Type B pancreatic cell (in vitro differentiated cells): Measurements from ENCODE around the gene CCDC93. TPM values are rescaled to one million over a fixed set of nuclear protein-coding genes. Genes with fewer than 3 reads are reported as not detected.

Experiments used
- DNase-seq: peaks from one replicate; pipeline ENCODE4 v3.0.0; 2021; ENCODE audit warnings: mixed read lengths; ENCODE audit not compliant: unreplicated experiment; ENCODE audit errors: extremely low spot score
- H3K27ac Mint-ChIP-seq: 2 replicates; pipeline ENCODE4 v1.8.0; 2021; ENCODE audit warnings: mild to moderate bottlenecking, mixed read lengths
- H3K27me3 Mint-ChIP-seq: 2 replicates; pipeline ENCODE4 v1.8.0; 2021; ENCODE audit warnings: mixed read lengths
- H3K36me3 Mint-ChIP-seq: 2 replicates; pipeline ENCODE4 v1.8.0; 2021; ENCODE audit warnings: mixed read lengths
- H3K4me1 Mint-ChIP-seq: one replicate; pipeline ENCODE4 v1.8.0; 2021; ENCODE audit warnings: mixed read lengths; ENCODE audit not compliant: unreplicated experiment
- H3K4me3 Mint-ChIP-seq: 2 replicates; pipeline ENCODE4 v1.8.0; 2021; ENCODE audit warnings: mild to moderate bottlenecking, mixed read lengths
- H3K9me3 Mint-ChIP-seq: 2 replicates; pipeline ENCODE4 v1.8.0; 2021; ENCODE audit warnings: mixed read lengths
- CTCF ChIP-seq: fragments of 200-600 bp; sonication (generic); conservative IDR thresholded peaks from 2 replicates; pipeline ENCODE4 v1.5.0; 2021; ENCODE audit warnings: antibody characterized with exemption, mild to moderate bottlenecking
- total RNA-seq: library from RNA; stranded (reverse); gene quantifications from 2 replicates; pipeline ENCODE4 v1.2.1, GENCODE V29; 2021; ENCODE audit warnings: low replicate concordance

The CCDC93 gene
- total RNA-seq, 1 donor from 2014 or later = 36.7 TPM

GRCh38 chr2:118050386-118050785 lies 36.5 kb upstream of the CCDC93 start:
- no peak for DNase-seq
- H3K36me3 Mint-ChIP-seq = no peaks in the 10 kb centered on the region
- no peaks in the 10 kb centered on the region for H3K9me3 Mint-ChIP-seq
- no peak overlapping the region for H3K27ac Mint-ChIP-seq
- TF ChIP-seq CTCF = no peak
- H3K27me3 Mint-ChIP-seq = peaks cover 63% of the 10 kb centered on the region
- no peak overlapping the region for H3K4me3 Mint-ChIP-seq
- peaks cover 9% of the 10 kb centered on the region for H3K4me1 Mint-ChIP-seq

DNA sequence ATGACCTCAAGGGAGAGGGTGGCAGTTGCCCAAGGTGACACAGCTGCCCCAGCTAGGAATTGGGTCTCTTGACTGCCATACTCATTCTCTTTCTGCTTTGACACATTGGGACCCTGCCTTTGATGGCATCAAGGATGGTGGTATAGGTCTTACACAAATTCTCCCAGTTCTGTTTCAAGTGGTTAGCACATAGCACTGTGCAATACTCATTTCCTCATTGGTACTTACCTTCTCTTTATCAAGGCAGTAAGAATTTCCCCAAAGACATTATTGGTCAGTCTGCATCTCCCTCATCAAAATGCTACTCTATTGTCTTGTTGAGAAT lies 35.9 kb upstream of the CCDC93 start:
- Mint-ChIP-seq H3K9me3 (no peaks in the 10 kb centered on the region), H3K36me3 (no peaks in the 10 kb centered on the region), H3K4me3 (no peak overlapping the region), H3K4me1 (peaks cover 9% of the 10 kb centered on the region), H3K27ac (no peak overlapping the region), H3K27me3 (peaks cover 64% of the 10 kb centered on the region)
- no peak for DNase-seq
- TF ChIP-seq CTCF = no peak

- H3K36me3 Mint-ChIP-seq = no peaks in the 10 kb centered on the region
- H3K9me3 Mint-ChIP-seq = no peaks in the 10 kb centered on the region
- peaks cover 9% of the 10 kb centered on the region for H3K4me1 Mint-ChIP-seq
- H3K27me3 Mint-ChIP-seq = peaks cover 69% of the 10 kb centered on the region
- H3K4me3 Mint-ChIP-seq = no peak overlapping the region
- H3K27ac Mint-ChIP-seq = no peak overlapping the region
- TF ChIP-seq CTCF = no peak
- no peak for DNase-seq
Observed at GRCh38 chr2:118049140-118049815, 35.4 kb upstream of the CCDC93 start.

GRCh38 chr2:118048401-118048800 lies 34.5 kb upstream of the CCDC93 start:
- Mint-ChIP-seq H3K9me3 (no peaks in the 10 kb centered on the region), H3K27me3 (peaks cover 76% of the 10 kb centered on the region), H3K36me3 (no peaks in the 10 kb centered on the region), H3K4me1 (peaks cover 9% of the 10 kb centered on the region), H3K4me3 (no peak overlapping the region), H3K27ac (no peak overlapping the region)
- DNase-seq = no peak
- TF ChIP-seq CTCF = no peak

DNA sequence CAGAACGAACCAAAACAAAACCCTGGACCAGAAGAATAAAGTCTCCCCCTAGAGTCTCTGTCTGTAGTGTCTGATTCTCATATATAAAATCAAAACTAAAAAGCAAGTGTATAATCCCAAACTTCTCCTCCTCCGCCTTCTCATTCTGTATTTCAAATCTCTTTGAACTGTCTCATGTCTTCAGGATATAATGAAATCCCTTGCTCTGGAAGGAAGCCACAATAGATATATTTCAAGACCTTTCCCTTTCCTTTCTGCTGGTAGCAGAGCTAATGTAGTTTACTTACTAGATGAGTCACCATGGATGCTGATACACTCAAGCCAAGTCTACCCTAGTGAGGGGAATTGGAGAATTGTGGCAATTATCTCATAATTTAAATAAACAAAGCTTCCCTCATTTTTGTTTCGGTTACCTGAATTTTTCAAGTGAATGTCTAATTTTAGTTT lies 33.5 kb upstream of the CCDC93 start:
- DNase-seq = no peak
- no peak for TF ChIP-seq CTCF
- no peak overlapping the region for H3K4me3 Mint-ChIP-seq
- H3K9me3 Mint-ChIP-seq = no peaks in the 10 kb centered on the region
- peaks cover 9% of the 10 kb centered on the region for H3K4me1 Mint-ChIP-seq
- peaks cover 77% of the 10 kb centered on the region for H3K27me3 Mint-ChIP-seq
- no peaks in the 10 kb centered on the region for H3K36me3 Mint-ChIP-seq
- H3K27ac Mint-ChIP-seq = no peak overlapping the region
